Lung (tissue), 12 donors: Measurements from ENCODE around the gene MARK4. TPM values are rescaled to one million over a fixed set of nuclear protein-coding genes. Genes with fewer than 3 reads are reported as not detected.

Experiments used
- ATAC-seq: fragments of 200-7000 bp; cut with Tn5 transposase; one replicate; pipeline ENCODE4 v1.9.1; 2020; ENCODE audit warnings: moderate number of reproducible peaks; ENCODE audit not compliant: insufficient read depth, low FRiP score
- DNase-seq, 3 donors: peaks; one replicate each; pipeline ENCODE4 v3.0.0-alpha.2; 2013 to 2017
- H3K27ac ChIP-seq, 2 donors: one replicate each; pipeline ENCODE4 v1.5.1; 2013; ENCODE audit warnings: mild to moderate bottlenecking in 2 of 2, moderate library complexity in 2 of 2, control low read depth in 1 of 2, inconsistent platforms in 1 of 2, low read depth in 1 of 2, low read length in 1 of 2
- H3K27me3 ChIP-seq, 3 donors: one replicate each; pipeline ENCODE4 v1.5.1; 2013; ENCODE audit warnings: low read length in 2 of 3; ENCODE audit not compliant: control insufficient read depth in 3 of 3, insufficient read depth in 3 of 3
- H3K36me3 ChIP-seq, 4 donors: one replicate each; pipeline ENCODE4 v1.5.1; 2013; ENCODE audit warnings: low read length in 4 of 4, mild to moderate bottlenecking in 1 of 4, moderate library complexity in 1 of 4; ENCODE audit not compliant: control insufficient read depth in 4 of 4, insufficient read depth in 4 of 4
- H3K4me1 ChIP-seq, 5 donors: one replicate each; pipeline ENCODE4 v1.5.1; 2013; ENCODE audit warnings: low read length in 5 of 5, mild to moderate bottlenecking in 2 of 5, moderate library complexity in 1 of 5; ENCODE audit not compliant: control insufficient read depth in 5 of 5, insufficient read depth in 5 of 5
- H3K4me3 ChIP-seq: one replicate; pipeline ENCODE4 v1.5.1; 2013; ENCODE audit warnings: mild to moderate bottlenecking, control low read depth, moderate library complexity
- H3K9ac ChIP-seq, 2 donors: one replicate each; pipeline ENCODE4 v1.5.1; 2013; ENCODE audit warnings: low read length in 2 of 2, control low read depth in 1 of 2; ENCODE audit not compliant: insufficient read depth in 1 of 2
- H3K9me3 ChIP-seq, 4 donors: one replicate each; pipeline ENCODE4 v1.5.1; 2013; ENCODE audit warnings: low read length in 3 of 4, mild to moderate bottlenecking in 1 of 4, moderate library complexity in 1 of 4; ENCODE audit not compliant: control insufficient read depth in 4 of 4, insufficient read depth in 3 of 4
- WGBS, 2 donors: extraction: QIAGEN DNeasy Blood & Tissue Kit; methylation state at CpG; one replicate each; pipeline ENCODE4 v1.1.7; 2013; 5-methylcytosine and 5-hydroxymethylcytosine counted together
- polyA plus RNA-seq, 2 donors: library from polyadenylated mRNA; stranded (reverse); fragments of 200-250 nt; gene quantifications; one replicate each; pipeline ENCODE4 v1.2.1, GENCODE V29; 2013
- total RNA-seq, 2 donors: library from RNA; depleted of rRNA in 1 of 2; stranded (reverse); fragments of >200 nt in 1 of 2; gene quantifications; one replicate each; pipeline ENCODE4 v1.2.1, GENCODE V29; 2014 to 2021
- TF ChIP-seq, protein P1 (sequence below): IDR thresholded peaks from 2 replicates; pipeline ENCODE4 v1.5.1; 2012; ENCODE audit warnings: mild to moderate bottlenecking; ENCODE audit errors: control extremely low read depth, extremely low read depth
- donor health status: control.
- donor health status: control.
- donor health status: Bipolar disorder and iron deficiency.
- donor health status: healthy.
- donor health status: DM: yes; HTN: yes; CAD: no.

Gene MARK4
- total and polyA plus RNA-seq, 4 donors, result 12.6 to 47.0 (median 20.6) TPM

DNA sequence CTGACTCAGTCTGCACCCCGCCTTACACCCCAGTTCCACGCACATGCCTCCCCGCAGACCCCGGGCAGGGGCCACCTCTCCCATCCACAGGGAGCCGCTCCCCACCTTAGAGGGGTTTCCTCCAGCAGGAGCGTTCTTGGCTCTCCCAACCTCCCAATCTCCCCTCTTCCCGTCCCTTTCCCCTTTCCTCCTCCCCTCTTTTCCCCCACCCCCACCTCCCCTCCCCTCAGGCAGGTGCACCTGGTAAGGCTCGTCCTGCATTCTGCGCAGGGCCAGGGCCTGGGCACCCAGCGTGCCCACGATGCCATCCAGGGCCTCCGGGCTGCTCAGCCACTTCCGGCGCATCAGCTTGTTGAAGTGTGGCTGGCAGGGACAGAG is 33.1 kb upstream of the MARK4 start:
- no peak for DNase-seq

DNA sequence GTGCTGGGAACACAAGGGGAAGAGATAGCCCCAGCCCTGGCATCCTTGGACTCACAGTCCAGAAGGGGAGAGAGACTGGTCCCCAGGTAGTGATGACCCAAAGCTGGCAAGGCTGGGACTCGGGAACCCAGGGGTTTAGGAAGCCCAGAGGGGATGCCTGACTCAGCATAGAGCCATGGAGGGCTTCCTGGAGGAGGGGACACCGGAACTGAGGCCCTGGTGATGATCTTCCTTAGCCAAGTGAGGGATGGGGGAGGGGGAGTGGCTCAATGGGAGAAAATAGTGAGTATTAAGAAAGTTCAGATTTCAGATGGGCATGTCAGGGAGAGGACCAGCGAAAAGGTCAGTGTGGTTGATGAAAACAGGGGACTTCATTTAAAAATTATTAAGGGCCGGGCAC is 32.6 kb upstream of the MARK4 start:
- H3K9ac ChIP-seq, result no peak overlapping the region
- H3K27me3 ChIP-seq, result peaks cover 0 to 40% (median 16%) of the 10 kb centered on the region in 3 donors
- WGBS, 2 donors, result 66 to 70% methylated on average over 4 of the region's 4 CpGs
- no peak for DNase-seq
- no peak overlapping the region for H3K4me3 ChIP-seq
- TF ChIP-seq, protein P1, sequence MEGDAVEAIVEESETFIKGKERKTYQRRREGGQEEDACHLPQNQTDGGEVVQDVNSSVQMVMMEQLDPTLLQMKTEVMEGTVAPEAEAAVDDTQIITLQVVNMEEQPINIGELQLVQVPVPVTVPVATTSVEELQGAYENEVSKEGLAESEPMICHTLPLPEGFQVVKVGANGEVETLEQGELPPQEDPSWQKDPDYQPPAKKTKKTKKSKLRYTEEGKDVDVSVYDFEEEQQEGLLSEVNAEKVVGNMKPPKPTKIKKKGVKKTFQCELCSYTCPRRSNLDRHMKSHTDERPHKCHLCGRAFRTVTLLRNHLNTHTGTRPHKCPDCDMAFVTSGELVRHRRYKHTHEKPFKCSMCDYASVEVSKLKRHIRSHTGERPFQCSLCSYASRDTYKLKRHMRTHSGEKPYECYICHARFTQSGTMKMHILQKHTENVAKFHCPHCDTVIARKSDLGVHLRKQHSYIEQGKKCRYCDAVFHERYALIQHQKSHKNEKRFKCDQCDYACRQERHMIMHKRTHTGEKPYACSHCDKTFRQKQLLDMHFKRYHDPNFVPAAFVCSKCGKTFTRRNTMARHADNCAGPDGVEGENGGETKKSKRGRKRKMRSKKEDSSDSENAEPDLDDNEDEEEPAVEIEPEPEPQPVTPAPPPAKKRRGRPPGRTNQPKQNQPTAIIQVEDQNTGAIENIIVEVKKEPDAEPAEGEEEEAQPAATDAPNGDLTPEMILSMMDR, result no peak
- no peak overlapping the region for H3K27ac ChIP-seq
- no peak for ATAC-seq
- H3K4me1 ChIP-seq, result peaks cover 0 to 10% (median 3%) of the 10 kb centered on the region in 5 donors
- H3K36me3 ChIP-seq, result no peaks in the 10 kb centered on the region
- H3K9me3 ChIP-seq, result no peaks in the 10 kb centered on the region

More for the DNA sequence above, 33.1 kb upstream of the MARK4 start:
- WGBS, 2 donors, result 65 to 73% methylated on average over 14 of the region's 14 CpGs
- peaks cover 0 to 10% (median 5%) of the 10 kb centered on the region in 5 donors for H3K4me1 ChIP-seq
- H3K4me3 ChIP-seq, result no peak overlapping the region
- no peaks in the 10 kb centered on the region for H3K36me3 ChIP-seq
- H3K9me3 ChIP-seq, result no peaks in the 10 kb centered on the region
- no peak overlapping the region for H3K27ac ChIP-seq
- ATAC-seq, result no peak
- H3K27me3 ChIP-seq, result peaks cover 0 to 40% (median 16%) of the 10 kb centered on the region in 3 donors
- TF ChIP-seq, protein P1, result no peak
- no peak overlapping the region for H3K9ac ChIP-seq

DNA sequence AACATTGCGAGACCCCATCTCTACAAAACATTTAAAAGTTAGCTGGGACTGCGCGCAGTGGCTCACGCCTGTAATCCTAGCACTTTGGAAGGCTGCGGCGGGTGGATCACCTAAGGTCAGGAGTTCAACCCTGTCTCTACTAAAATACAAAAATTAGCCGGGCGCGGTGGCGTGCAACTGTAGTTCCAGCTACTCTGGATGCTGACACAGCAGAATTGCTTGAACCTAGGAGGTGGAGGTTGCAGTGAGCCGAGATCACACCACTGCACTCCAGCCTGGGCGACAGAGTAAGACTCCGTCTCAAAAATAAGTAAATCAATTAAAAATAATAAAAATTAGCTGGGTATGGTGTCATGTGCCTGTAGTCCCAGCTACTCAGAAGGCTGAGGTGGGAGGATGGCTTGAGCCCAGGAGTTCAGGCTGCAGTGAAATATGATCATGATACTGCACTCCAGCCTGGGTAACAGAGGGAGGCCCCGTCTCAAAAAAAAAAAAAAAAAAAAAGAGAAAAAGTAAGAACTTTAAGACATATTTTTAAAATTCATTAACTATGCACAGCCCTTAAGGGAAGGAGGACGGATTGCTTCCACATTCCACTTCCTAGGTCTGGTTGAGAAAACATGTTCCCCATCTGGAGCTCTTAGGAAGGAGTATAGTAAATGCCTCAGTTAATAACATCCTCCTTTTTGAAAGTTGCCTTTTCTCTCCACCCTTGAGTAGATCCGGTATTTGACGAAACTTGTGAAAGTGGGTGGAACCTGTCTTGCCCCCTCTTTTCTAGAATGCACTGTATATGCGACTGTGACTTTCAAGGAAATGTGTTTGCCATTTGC is 31.9 kb upstream of the MARK4 start:
- WGBS, 2 donors, result 75 to 78% methylated on average over 18 of the region's 18 CpGs
- H3K27ac ChIP-seq, result no peak overlapping the region
- H3K36me3 ChIP-seq, result peaks cover 0 to 2% (median 0%) of the 10 kb centered on the region in 4 donors
- ATAC-seq (no peak), DNase-seq (no peak)
- TF ChIP-seq, protein P1, result no peak
- H3K9me3 ChIP-seq, result no peaks in the 10 kb centered on the region
- H3K9ac ChIP-seq, result no peak overlapping the region
- peaks cover 0 to 10% (median 3%) of the 10 kb centered on the region in 5 donors for H3K4me1 ChIP-seq
- H3K27me3 ChIP-seq, result peaks cover 0 to 37% (median 16%) of the 10 kb centered on the region in 3 donors
- H3K4me3 ChIP-seq, result no peak overlapping the region
